ENCODE results near the gene ART1.
"Not testable (repeated sequence)": the region's sequence is repeated elsewhere in the genome, so short reads cannot be mapped to it uniquely, and the experiment has no call there.

The ART1 gene

DNA sequence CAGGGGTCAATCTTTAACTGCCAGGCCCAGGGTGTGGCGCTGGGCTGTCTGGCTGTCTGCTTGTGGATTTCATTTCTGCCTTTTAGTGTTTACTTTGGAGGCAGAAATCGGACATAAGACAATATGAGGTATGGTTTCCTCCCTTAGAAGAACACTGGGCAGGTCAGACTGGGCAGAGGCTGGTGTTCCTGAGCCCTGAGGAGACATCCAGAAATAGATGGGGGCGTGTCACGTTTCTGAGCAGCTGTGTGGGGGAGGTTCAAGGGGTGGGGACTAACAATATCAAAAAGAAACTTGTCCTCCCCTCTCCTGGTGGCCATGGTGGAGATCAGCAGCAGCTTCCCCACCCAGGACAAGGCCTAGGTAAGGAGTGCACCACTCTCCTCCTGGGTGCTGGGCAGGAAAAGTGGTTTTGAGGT lies at the start of gene ART1:
Gene ART1 (plus strand): TSS at position 312 of the 419 bp plus-strand sequence. CDS start 14,086 bp downstream, outside the sequence.
- no peak for DNase-seq

- not testable (repeated sequence) for DNase-seq
These were observed 47.2 kb upstream of the ART1 start for GRCh38 chr11:3597743-3598142.

DNA sequence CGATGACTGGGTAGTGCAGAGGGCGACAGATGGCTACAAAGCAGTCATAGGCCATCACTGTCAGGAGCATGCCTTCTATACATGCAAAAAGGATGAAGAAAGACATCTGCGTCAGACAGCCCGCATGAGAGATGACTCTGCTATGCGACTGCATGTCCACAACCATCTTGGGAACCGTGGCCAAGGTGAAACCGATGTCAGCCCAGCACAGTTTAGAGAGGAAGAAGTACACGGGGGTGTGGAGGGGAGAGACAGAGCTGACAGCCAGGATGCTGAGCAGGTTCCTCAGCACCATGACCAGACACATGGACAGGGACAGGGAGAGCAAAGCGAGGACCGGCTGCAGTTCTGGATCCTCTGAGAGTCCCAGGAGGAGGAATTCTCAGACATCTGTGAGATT lies 44.7 kb upstream of the ART1 start:
- DNase-seq: not testable (repeated sequence)

DNA sequence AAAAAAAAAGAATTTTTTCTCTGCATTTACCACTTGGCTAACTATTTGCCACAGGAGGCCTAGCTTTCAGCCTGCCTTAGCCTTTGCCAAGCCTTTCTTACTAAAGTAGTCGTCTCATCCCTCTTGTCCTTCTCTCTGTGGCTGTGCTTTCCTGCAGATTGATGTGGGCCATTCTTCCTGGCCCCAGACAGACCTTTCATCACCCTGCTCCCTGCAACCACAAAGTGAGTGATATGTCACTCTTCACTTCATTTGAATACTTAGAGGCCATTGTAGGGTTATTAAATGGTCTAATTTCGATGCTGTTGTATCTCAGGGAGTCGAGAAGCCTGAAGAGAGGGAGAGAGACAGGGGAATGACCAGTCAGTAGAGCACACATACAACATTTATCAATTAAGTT lies 40.8 kb upstream of the ART1 start:
- no peak for DNase-seq

GRCh38 chr11:3605283-3605662 lies 39.7 kb upstream of the ART1 start:
- no peak for DNase-seq

DNA sequence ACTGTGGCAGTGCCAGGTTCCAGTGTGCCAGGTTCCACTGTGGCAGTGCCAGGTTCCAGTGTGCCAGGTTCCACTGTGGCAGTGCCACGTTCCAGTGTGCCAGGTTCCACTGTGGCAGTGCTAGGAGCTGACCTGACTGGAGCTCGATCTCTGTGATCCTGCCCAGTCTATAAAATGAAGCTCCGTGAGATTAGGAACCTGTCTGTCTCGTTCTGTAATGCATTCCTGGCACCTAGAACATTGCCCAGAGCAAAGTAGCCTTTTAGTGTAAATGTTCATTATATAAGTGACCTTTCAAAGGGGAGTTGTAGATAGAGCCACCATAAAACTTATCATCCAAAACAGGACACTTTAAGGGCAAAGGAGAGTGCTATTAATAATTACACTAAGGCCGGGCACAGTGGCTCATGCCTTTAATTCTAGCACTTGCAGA lies 39.1 kb upstream of the ART1 start:
- no peak for DNase-seq

DNA sequence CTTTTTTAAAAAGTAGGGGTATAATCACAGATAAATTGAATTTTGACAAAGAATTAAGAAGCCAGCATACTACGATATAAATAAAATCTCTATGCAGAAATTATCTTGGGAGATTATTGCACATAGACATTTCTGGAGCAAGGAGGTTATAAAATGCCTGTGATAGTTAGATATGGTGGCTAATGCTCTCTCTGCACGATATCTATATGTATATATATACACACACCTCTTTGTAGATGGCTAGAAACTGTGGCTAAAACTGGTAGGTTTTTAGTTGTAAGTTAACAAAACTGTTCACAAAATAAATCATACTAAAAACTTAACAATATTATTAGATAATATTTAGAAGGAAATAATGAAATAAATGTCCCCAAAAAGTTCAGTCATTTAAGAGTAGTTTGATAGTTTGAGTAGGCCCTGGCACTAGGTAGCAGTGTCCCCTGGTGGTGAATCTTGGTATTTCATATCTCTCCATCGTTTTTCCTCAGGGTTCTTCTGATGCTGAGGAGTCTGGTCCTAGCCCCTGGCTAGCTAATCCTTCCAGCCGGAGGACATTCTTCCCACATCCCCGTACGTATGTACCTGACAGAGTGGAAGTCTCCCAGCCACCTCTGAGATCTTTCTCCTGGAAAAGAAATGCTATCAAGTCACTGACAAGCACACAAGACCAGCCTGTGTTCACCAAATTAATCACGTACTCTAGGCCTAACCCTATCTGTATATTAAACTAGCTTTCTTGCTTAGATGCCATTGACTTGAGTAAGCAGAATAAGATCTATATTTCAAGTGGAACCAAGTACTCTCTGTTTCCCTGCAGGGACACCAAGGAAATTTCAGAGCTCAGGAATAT lies 35.3 kb upstream of the ART1 start:
- DNase-seq: no peak

DNA sequence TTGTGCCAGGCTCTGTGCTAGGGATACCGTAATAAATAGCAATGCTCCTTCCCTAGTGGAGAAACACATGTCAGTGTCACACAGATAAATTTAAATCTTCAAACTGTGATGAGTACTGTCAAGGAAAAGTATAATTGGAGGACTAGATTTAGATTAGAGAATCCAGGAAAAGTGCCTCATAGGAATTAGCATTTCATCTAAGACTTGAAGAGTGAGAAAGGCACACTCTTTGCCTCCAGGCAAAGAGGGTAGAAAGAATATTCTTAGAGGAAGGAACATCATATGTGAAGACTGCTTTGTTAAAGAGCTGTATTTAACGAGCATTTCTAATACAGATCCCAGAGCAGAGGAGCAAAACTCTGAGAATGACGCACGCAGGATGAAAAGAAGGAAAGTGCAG lies 34.1 kb upstream of the ART1 start:
- DNase-seq: no peak

DNA sequence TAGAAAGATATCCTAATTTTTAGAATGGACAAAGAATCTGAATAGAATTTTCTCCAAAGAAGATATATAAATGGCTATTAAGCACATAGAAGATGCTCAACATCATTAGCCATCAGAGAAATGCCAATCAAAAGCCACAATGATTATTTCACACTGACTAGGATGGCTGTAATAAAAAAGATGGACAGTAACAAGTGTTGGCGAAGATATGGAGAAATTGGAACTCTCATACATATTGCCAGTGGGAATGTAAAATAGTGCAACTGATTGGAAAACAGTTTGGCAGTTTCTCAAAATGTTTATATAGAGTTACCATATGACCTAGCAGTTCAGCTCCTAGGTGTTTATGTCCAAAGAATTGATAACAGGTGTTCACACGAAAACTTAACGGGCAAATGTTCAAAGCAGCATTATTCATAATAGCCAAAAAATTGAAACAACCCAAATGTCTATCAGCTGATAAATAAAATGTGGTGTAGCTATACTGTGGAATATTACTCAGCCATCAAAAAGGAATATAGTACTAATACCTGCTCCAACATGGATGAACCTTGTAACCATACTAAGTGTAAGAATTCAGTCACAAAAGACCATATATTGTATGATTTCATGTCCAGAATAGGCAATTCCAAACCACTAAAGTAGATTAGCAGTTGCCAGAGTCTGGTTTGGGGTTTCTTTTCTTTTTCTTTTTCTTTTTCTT lies 32.8 kb upstream of the ART1 start:
- DNase-seq: no peak

- no peak for DNase-seq
These were observed 30.8 kb upstream of the ART1 start for GRCh38 chr11:3613998-3614741.

- DNase-seq: no peak
These were observed 30.2 kb upstream of the ART1 start for GRCh38 chr11:3614742-3615171.

DNA sequence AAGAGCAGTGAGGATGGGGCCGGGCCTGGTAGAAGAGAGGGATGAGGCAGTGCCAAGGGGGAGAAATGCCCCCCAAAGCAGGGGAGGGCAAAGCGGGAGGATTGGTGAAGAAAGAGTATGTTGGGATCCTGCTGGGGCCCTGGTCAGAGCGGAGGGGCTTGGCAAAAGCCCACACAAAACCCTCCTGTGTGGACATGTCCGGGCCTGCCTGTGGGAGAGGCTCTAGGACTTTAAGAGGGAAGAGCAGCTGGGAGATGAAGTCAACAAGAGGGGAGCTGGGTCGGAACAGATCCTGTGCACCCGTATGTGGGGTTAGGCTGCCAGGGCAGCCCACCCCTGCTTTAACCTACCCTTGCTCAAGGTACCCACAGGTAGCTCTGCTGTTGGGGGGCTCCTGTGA lies 28.9 kb upstream of the ART1 start:
- DNase-seq: no peak

- DNase-seq: peak; percentile 25
These were observed 28.0 kb upstream of the ART1 start for GRCh38 chr11:3616721-3617460.

- no peak for DNase-seq
These were observed 26.9 kb upstream of the ART1 start for GRCh38 chr11:3617990-3618389.

- no peak for DNase-seq
These were observed 22.4 kb upstream of the ART1 start for GRCh38 chr11:3622521-3622920.

- no peak for DNase-seq
These were observed 21.8 kb upstream of the ART1 start for GRCh38 chr11:3623121-3623520.

- no peak for DNase-seq
These were observed 21.0 kb upstream of the ART1 start for GRCh38 chr11:3623767-3624458.

DNA sequence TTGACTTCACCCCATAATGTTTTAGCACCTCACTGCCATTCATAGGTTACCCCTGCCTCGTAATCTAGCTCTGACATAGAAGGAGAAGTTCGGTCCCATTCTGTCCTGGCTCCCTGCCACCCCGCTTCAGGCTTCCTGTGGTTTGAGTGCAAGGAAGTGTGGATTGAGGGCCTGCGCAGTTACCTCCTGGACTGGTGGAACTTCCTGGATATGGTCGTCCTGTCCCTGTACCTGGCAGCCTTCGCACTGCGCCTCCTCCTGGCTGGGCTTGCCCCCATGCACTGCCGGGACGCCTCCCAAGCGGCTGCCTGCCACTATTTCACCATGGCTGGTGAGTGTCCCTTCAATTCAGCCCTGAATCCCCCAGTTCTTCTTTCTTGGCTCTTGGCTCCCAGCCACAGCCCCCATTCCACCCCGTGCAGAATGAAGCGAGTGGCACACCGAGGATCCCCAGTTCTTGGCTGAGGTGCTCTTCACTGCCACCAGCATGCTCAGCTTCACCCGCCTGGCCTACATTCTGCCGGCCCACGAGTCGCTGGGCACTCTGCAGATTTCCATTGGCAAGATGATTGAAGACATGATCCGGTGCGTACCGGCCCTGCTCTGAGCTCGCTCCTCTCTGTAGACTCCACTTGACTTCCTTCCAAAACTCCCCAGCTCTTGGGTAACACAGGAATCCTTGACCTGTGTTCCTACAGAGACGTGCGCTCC lies 18.5 kb upstream of the ART1 start:
- DNase-seq: no peak

GRCh38 chr11:3627291-3627690 lies 17.6 kb upstream of the ART1 start:
- DNase-seq: no peak

- DNase-seq: no peak
These were observed 13.6 kb upstream of the ART1 start for GRCh38 chr11:3631331-3631730.

- DNase-seq: no peak
These were observed 12.8 kb upstream of the ART1 start for GRCh38 chr11:3632070-3632660.
